GM23338 (cell line): Measurements from ENCODE around the gene CDYL2. TPM values are rescaled to one million over a fixed set of nuclear protein-coding genes. Genes with fewer than 3 reads are reported as not detected.

ENCODE experiments used
- ATAC-seq: fragments of 200-7000 bp; cut with Tn5 transposase; 3 replicates; pipeline ENCODE4 v1.9.1; 2020
- DNase-seq: peaks from one replicate; pipeline ENCODE4 v3.0.0-alpha.2; 2015; ENCODE audit warnings: low spot score
- H2AFZ ChIP-seq: fragments of 200-600 bp; sonication (generic); 2 replicates; pipeline ENCODE4 v1.8.0; 2016; ENCODE audit warnings: antibody characterized with exemption, mild to moderate bottlenecking, moderate library complexity
- H3F3A ChIP-seq: fragments of 200-600 bp; sonication (generic); replicated peaks from 2 replicates; pipeline ENCODE4 v1.8.0; 2017; ENCODE audit warnings: antibody characterized with exemption, mixed run types, low read depth
- H3K27ac ChIP-seq: fragments of 200-600 bp; sonication (generic); 2 replicates; pipeline ENCODE4 v1.6.1; 2016; ENCODE audit warnings: low read depth
- H3K27me3 ChIP-seq: fragments of 200-600 bp; sonication (generic); 2 replicates; pipeline ENCODE4 v1.8.0; 2016; ENCODE audit warnings: mild to moderate bottlenecking, mixed run types, moderate library complexity; ENCODE audit not compliant: insufficient read depth
- H3K36me3 ChIP-seq: fragments of 200-600 bp; sonication (generic); 2 replicates; pipeline ENCODE4 v1.8.0; 2016; ENCODE audit warnings: mild to moderate bottlenecking; ENCODE audit not compliant: insufficient read depth
- H3K4me1 ChIP-seq: fragments of 200-600 bp; sonication (generic); 2 replicates; pipeline ENCODE4 v1.8.0; 2016; ENCODE audit warnings: mild to moderate bottlenecking, moderate library complexity; ENCODE audit not compliant: insufficient read depth
- H3K4me2 ChIP-seq: fragments of 200-600 bp; sonication (generic); 2 replicates; pipeline ENCODE4 v1.7.1; 2017; ENCODE audit warnings: mixed run types
- H3K4me3 ChIP-seq: fragments of 200-600 bp; sonication (generic); 2 replicates; pipeline ENCODE4 v1.6.1; 2016; ENCODE audit warnings: mixed run types
- H3K79me2 ChIP-seq: fragments of 200-600 bp; sonication (generic); replicated peaks from 2 replicates; pipeline ENCODE4 v1.8.0; 2017; ENCODE audit warnings: mild to moderate bottlenecking; ENCODE audit not compliant: insufficient read depth
- H3K9me2 ChIP-seq: fragments of 200-600 bp; sonication (generic); 2 replicates; pipeline ENCODE4 v1.8.0; 2017; ENCODE audit not compliant: insufficient read depth
- H4K20me1 ChIP-seq: fragments of 200-600 bp; sonication (generic); replicated peaks from 2 replicates; pipeline ENCODE4 v1.8.0; 2017; ENCODE audit warnings: mild to moderate bottlenecking; ENCODE audit not compliant: insufficient read depth
- H3K27ac Mint-ChIP-seq: 2 replicates; pipeline ENCODE4 v1.8.0; 2020; ENCODE audit warnings: inconsistent platforms, mild to moderate bottlenecking, moderate library complexity, mixed read lengths
- H3K27me3 Mint-ChIP-seq: 3 replicates; pipeline ENCODE4 v1.8.0; 2022; ENCODE audit warnings: low read depth, mild to moderate bottlenecking, moderate library complexity, mixed read lengths, inconsistent platforms; ENCODE audit not compliant: insufficient read depth, poor library complexity
- H3K36me3 Mint-ChIP-seq: 3 replicates; pipeline ENCODE4 v1.8.0; 2021; ENCODE audit warnings: low read depth, mild to moderate bottlenecking, inconsistent platforms, moderate library complexity, mixed read lengths
- H3K4me1 Mint-ChIP-seq: 3 replicates; pipeline ENCODE4 v1.8.0; 2020; ENCODE audit warnings: mild to moderate bottlenecking, inconsistent platforms, mixed read lengths
- H3K4me3 Mint-ChIP-seq: 3 replicates; pipeline ENCODE4 v1.8.0; 2021; ENCODE audit warnings: moderate library complexity, mild to moderate bottlenecking, inconsistent platforms, mixed read lengths
- H3K9me3 Mint-ChIP-seq: 3 replicates; pipeline ENCODE4 v1.8.0; 2020; ENCODE audit warnings: moderate library complexity, mild to moderate bottlenecking, inconsistent platforms, mixed read lengths
- CREB1 ChIP-seq: fragments of 250-450 bp; sonication (Bioruptor Pico); IDR thresholded peaks from 2 replicates; pipeline ENCODE4 v1.5.0; 2020; ENCODE audit warnings: low read depth, mild to moderate bottlenecking, moderate library complexity
- EZH2 ChIP-seq: fragments of 200-600 bp; sonication (generic); IDR thresholded peaks from one replicate; pipeline ENCODE4 v1.8.0; 2017; ENCODE audit warnings: antibody characterized with exemption, mild to moderate bottlenecking, low read depth; ENCODE audit not compliant: unreplicated experiment
- EZH2phosphoT487 ChIP-seq: fragments of 200-600 bp; sonication (generic); IDR thresholded peaks from one replicate; pipeline ENCODE4 v1.8.1; 2018; ENCODE audit warnings: antibody characterized with exemption; ENCODE audit not compliant: unreplicated experiment
- JUNB ChIP-seq: IDR thresholded peaks from one replicate; pipeline ENCODE4 v1.6.1; 2016; ENCODE audit warnings: antibody characterized with exemption; ENCODE audit not compliant: unreplicated experiment
- NANOG ChIP-seq: IDR thresholded peaks from 2 replicates; pipeline ENCODE4 v1.6.1; 2016; ENCODE audit warnings: antibody characterized with exemption, borderline replicate concordance
- POLR2AphosphoS5 ChIP-seq: IDR thresholded peaks from 2 replicates; pipeline ENCODE4 v1.6.1; 2016; ENCODE audit warnings: antibody characterized with exemption, low read depth
- STAT1 ChIP-seq: IDR thresholded peaks from one replicate; pipeline ENCODE4 v1.6.1; 2016; ENCODE audit warnings: antibody characterized with exemption; ENCODE audit not compliant: unreplicated experiment
- ZNF114 ChIP-seq: fragments of 250-450 bp; sonication (Bioruptor Pico); IDR thresholded peaks from 2 replicates; pipeline ENCODE4 v1.5.0; 2020; ENCODE audit warnings: mild to moderate bottlenecking, moderate library complexity
- ZNF331 ChIP-seq: fragments of 250-450 bp; sonication (Bioruptor Pico); IDR thresholded peaks from 2 replicates; pipeline ENCODE4 v1.5.0; 2020; ENCODE audit warnings: low read depth, mild to moderate bottlenecking, moderate library complexity
- polyA plus RNA-seq: library from polyadenylated mRNA; unstranded; fragments of >200 nt; fragmentation: Nextera tagmentation; extraction: Ambion mirVana; gene quantifications from 2 replicates; pipeline ENCODE4 v1.2.1, GENCODE V29; 2016
- total RNA-seq: library from RNA; depleted of rRNA; stranded (reverse); fragments of >200 nt; shearing (Covaris generic); gene quantifications from 2 replicates; pipeline ENCODE4 v1.2.3, GENCODE V29; 2014
- TF ChIP-seq, protein P1 (sequence below): IDR thresholded peaks from 2 replicates; pipeline ENCODE4 v1.6.1; 2016; ENCODE audit warnings: antibody characterized with exemption
- TF ChIP-seq, protein P2 (sequence below), 2 experiments: fragments of 200-600 bp in 1 of 2; sonication (generic) in 1 of 2; conservative IDR thresholded peaks; 2 replicates each; pipeline versions ENCODE4 v1.5.1 to v1.6.1; 2016 to 2017; ENCODE audit warnings: antibody characterized with exemption in 2 of 2, low read depth in 2 of 2, mild to moderate bottlenecking in 2 of 2, moderate library complexity in 1 of 2
- TF ChIP-seq, protein P3 (sequence below): fragments of 250-450 bp; sonication (Bioruptor Pico); IDR thresholded peaks from 2 replicates; pipeline ENCODE4 v1.5.0; 2020; ENCODE audit warnings: mild to moderate bottlenecking, moderate library complexity
- TF ChIP-seq, protein P4 (sequence below): IDR thresholded peaks from one replicate; pipeline ENCODE4 v1.6.1; 2018; ENCODE audit warnings: antibody characterized with exemption; ENCODE audit not compliant: unreplicated experiment

Gene CDYL2
- total and polyA plus RNA-seq, 2 experiments from 2014 or later = 0.82 to 4.3 TPM

DNA sequence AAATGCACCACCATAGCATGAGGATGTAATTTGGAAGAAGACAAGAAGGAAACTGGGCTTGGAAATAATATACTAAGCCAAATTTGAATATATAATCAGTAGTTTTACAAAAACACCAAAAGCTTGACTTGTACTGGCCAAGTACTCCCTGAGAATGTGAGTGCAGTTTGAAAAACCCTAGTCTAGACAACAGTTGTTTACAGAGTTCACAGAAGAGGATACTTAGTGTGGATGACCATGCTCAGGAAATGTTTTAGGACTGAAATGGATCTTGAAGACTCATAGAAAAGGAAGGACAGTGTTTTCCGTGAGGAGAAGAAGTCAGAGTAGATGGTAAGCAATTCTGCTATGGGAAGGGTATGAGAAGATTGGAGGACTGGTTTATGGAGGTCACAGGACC lies 1.9 kb upstream of the CDYL2 start:
- Mint-ChIP-seq H3K4me1 (no peaks in the 10 kb centered on the region), H3K4me3 (no peak overlapping the region)
- no peak overlapping the region for H3K4me3 ChIP-seq

More for the DNA sequence above, 1.9 kb upstream of the CDYL2 start:
- Histone ChIP-seq H3K27ac (no peak overlapping the region), H4K20me1 (no peaks in the 10 kb centered on the region), H3K9me2 (peaks cover 20% of the 10 kb centered on the region), H2AFZ (no peak overlapping the region), H3K4me1 (no peaks in the 10 kb centered on the region; the same call in 1 of the 2 replicates), H3K79me2 (no peaks in the 10 kb centered on the region), H3K36me3 (no peaks in the 10 kb centered on the region), H3F3A (no peaks in the 10 kb centered on the region), H3K4me2 (no peak overlapping the region), H3K27me3 (peaks cover 27% of the 10 kb centered on the region)
- Mint-ChIP-seq H3K27me3 (peaks cover 22% of the 10 kb centered on the region), H3K9me3 (no peaks in the 10 kb centered on the region), H3K27ac (no peak overlapping the region), H3K36me3 (no peaks in the 10 kb centered on the region)
- TF ChIP-seq JUNB = no peak
- no peak for TF ChIP-seq ZNF114 (CRISPR knock-in tag)
- no peak for TF ChIP-seq NANOG
- TF ChIP-seq, protein P1, sequence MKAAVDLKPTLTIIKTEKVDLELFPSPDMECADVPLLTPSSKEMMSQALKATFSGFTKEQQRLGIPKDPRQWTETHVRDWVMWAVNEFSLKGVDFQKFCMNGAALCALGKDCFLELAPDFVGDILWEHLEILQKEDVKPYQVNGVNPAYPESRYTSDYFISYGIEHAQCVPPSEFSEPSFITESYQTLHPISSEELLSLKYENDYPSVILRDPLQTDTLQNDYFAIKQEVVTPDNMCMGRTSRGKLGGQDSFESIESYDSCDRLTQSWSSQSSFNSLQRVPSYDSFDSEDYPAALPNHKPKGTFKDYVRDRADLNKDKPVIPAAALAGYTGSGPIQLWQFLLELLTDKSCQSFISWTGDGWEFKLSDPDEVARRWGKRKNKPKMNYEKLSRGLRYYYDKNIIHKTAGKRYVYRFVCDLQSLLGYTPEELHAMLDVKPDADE = no peak
- no peak for TF ChIP-seq EZH2phosphoT487
- no peak for TF ChIP-seq CREB1 (CRISPR knock-in tag)
- no peak for TF ChIP-seq ZNF331 (CRISPR knock-in tag)
- TF ChIP-seq POLR2AphosphoS5 = no peak
- TF ChIP-seq, protein P2, sequence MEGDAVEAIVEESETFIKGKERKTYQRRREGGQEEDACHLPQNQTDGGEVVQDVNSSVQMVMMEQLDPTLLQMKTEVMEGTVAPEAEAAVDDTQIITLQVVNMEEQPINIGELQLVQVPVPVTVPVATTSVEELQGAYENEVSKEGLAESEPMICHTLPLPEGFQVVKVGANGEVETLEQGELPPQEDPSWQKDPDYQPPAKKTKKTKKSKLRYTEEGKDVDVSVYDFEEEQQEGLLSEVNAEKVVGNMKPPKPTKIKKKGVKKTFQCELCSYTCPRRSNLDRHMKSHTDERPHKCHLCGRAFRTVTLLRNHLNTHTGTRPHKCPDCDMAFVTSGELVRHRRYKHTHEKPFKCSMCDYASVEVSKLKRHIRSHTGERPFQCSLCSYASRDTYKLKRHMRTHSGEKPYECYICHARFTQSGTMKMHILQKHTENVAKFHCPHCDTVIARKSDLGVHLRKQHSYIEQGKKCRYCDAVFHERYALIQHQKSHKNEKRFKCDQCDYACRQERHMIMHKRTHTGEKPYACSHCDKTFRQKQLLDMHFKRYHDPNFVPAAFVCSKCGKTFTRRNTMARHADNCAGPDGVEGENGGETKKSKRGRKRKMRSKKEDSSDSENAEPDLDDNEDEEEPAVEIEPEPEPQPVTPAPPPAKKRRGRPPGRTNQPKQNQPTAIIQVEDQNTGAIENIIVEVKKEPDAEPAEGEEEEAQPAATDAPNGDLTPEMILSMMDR (conservative IDR thresholded peaks at IDR 0.05; ENCODE audit: low read depth in 2 of 2) = no peak
- TF ChIP-seq, protein P3, sequence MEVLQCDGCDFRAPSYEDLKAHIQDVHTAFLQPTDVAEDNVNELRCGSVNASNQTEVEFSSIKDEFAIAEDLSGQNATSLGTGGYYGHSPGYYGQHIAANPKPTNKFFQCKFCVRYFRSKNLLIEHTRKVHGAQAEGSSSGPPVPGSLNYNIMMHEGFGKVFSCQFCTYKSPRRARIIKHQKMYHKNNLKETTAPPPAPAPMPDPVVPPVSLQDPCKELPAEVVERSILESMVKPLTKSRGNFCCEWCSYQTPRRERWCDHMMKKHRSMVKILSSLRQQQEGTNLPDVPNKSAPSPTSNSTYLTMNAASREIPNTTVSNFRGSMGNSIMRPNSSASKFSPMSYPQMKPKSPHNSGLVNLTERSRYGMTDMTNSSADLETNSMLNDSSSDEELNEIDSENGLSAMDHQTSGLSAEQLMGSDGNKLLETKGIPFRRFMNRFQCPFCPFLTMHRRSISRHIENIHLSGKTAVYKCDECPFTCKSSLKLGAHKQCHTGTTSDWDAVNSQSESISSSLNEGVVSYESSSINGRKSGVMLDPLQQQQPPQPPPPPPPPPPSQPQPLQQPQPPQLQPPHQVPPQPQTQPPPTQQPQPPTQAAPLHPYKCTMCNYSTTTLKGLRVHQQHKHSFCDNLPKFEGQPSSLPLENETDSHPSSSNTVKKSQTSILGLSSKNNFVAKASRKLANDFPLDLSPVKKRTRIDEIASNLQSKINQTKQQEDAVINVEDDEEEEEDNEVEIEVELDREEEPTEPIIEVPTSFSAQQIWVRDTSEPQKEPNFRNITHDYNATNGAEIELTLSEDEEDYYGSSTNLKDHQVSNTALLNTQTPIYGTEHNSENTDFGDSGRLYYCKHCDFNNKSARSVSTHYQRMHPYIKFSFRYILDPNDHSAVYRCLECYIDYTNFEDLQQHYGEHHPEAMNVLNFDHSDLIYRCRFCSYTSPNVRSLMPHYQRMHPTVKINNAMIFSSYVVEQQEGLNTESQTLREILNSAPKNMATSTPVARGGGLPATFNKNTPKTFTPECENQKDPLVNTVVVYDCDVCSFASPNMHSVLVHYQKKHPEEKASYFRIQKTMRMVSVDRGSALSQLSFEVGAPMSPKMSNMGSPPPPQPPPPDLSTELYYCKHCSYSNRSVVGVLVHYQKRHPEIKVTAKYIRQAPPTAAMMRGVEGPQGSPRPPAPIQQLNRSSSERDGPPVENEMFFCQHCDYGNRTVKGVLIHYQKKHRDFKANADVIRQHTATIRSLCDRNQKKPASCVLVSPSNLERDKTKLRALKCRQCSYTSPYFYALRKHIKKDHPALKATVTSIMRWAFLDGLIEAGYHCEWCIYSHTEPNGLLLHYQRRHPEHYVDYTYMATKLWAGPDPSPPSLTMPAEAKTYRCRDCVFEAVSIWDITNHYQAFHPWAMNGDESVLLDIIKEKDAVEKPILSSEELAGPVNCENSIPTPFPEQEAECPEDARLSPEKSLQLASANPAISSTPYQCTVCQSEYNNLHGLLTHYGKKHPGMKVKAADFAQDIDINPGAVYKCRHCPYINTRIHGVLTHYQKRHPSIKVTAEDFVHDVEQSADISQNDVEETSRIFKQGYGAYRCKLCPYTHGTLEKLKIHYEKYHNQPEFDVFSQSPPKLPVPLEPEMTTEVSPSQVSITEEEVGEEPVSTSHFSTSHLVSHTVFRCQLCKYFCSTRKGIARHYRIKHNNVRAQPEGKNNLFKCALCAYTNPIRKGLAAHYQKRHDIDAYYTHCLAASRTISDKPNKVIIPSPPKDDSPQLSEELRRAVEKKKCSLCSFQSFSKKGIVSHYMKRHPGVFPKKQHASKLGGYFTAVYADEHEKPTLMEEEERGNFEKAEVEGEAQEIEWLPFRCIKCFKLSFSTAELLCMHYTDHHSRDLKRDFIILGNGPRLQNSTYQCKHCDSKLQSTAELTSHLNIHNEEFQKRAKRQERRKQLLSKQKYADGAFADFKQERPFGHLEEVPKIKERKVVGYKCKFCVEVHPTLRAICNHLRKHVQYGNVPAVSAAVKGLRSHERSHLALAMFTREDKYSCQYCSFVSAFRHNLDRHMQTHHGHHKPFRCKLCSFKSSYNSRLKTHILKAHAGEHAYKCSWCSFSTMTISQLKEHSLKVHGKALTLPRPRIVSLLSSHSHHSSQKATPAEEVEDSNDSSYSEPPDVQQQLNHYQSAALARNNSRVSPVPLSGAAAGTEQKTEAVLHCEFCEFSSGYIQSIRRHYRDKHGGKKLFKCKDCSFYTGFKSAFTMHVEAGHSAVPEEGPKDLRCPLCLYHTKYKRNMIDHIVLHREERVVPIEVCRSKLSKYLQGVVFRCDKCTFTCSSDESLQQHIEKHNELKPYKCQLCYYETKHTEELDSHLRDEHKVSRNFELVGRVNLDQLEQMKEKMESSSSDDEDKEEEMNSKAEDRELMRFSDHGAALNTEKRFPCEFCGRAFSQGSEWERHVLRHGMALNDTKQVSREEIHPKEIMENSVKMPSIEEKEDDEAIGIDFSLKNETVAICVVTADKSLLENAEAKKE (CRISPR knock-in tag) = no peak
- TF ChIP-seq EZH2 = no peak
- TF ChIP-seq, protein P4, sequence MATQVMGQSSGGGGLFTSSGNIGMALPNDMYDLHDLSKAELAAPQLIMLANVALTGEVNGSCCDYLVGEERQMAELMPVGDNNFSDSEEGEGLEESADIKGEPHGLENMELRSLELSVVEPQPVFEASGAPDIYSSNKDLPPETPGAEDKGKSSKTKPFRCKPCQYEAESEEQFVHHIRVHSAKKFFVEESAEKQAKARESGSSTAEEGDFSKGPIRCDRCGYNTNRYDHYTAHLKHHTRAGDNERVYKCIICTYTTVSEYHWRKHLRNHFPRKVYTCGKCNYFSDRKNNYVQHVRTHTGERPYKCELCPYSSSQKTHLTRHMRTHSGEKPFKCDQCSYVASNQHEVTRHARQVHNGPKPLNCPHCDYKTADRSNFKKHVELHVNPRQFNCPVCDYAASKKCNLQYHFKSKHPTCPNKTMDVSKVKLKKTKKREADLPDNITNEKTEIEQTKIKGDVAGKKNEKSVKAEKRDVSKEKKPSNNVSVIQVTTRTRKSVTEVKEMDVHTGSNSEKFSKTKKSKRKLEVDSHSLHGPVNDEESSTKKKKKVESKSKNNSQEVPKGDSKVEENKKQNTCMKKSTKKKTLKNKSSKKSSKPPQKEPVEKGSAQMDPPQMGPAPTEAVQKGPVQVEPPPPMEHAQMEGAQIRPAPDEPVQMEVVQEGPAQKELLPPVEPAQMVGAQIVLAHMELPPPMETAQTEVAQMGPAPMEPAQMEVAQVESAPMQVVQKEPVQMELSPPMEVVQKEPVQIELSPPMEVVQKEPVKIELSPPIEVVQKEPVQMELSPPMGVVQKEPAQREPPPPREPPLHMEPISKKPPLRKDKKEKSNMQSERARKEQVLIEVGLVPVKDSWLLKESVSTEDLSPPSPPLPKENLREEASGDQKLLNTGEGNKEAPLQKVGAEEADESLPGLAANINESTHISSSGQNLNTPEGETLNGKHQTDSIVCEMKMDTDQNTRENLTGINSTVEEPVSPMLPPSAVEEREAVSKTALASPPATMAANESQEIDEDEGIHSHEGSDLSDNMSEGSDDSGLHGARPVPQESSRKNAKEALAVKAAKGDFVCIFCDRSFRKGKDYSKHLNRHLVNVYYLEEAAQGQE = no peak
- no peak for TF ChIP-seq STAT1
- DNase-seq = no peak
- no peak for ATAC-seq
